Heart right ventricle (tissue), 16 donors: ENCODE results near the gene HOXA1. TPM values are rescaled to one million over a fixed set of nuclear protein-coding genes. Genes with fewer than 3 reads are reported as not detected.
A peak's percentile ranks its signal among the peaks of the same experiment; 100 is the strongest.

ENCODE experiments used
- ATAC-seq, 8 donors: fragments of 200-7000 bp; cut with Tn5 transposase; one replicate each; pipeline ENCODE4 v1.9.1; 2020; ENCODE audit warnings: mild to moderate bottlenecking in 8 of 8, moderate library complexity in 8 of 8, moderate number of reproducible peaks in 1 of 8
- DNase-seq, 2 donors: peaks; one replicate each; pipeline ENCODE4 v3.0.0-alpha.2; 2020
- H3K27ac ChIP-seq, 10 donors: fragments of 200-600 bp; sonication (generic) in 2 of 10; one replicate each; pipeline versions ENCODE4 v1.5.0 to v1.8.0; 2020 to 2022; ENCODE audit warnings: mild to moderate bottlenecking in 3 of 10
- H3K27me3 ChIP-seq, 7 donors: fragments of 200-600 bp; one replicate each; pipeline ENCODE4 v1.8.0; 2021 to 2022; ENCODE audit warnings: mild to moderate bottlenecking in 2 of 7
- H3K36me3 ChIP-seq, 9 donors: fragments of 200-600 bp; sonication (generic) in 1 of 9; one replicate each; pipeline versions ENCODE4 v1.5.0 to v1.8.0; 2020 to 2022; ENCODE audit warnings: mild to moderate bottlenecking in 2 of 9
- H3K4me1 ChIP-seq, 9 donors: fragments of 200-600 bp; sonication (generic) in 1 of 9; one replicate each; pipeline versions ENCODE4 v1.5.0 to v1.8.0; 2020 to 2022; ENCODE audit warnings: mild to moderate bottlenecking in 4 of 9
- H3K4me3 ChIP-seq, 10 donors: fragments of 200-600 bp; sonication (generic) in 2 of 10; one replicate each; pipeline versions ENCODE4 v1.5.0 to v1.8.0; 2020 to 2022; ENCODE audit warnings: mild to moderate bottlenecking in 7 of 10, moderate library complexity in 2 of 10
- H3K9me3 ChIP-seq, 11 donors: fragments of 200-600 bp in 10 of 11; sonication (generic) in 2 of 11; one replicate each; pipeline versions ENCODE4 v1.5.0 to v1.8.0; 2013 to 2022; ENCODE audit warnings: mild to moderate bottlenecking in 2 of 11, control low read depth in 1 of 11, moderate library complexity in 1 of 11
- CTCF ChIP-seq, 9 donors: fragments of 200-600 bp; sonication (generic) in 2 of 9; IDR thresholded peaks; one replicate each; pipeline versions ENCODE4 v1.5.0 to v1.8.0; 2021 to 2022; ENCODE audit warnings: antibody characterized with exemption in 9 of 9, mild to moderate bottlenecking in 5 of 9, moderate library complexity in 1 of 9
- WGBS, 2 donors: extraction: QIAGEN DNeasy Blood & Tissue Kit; methylation state at CpG; one replicate each; pipeline ENCODE4 v1.1.7; 2013; ENCODE audit warnings: inconsistent platforms in 1 of 2; 5-methylcytosine and 5-hydroxymethylcytosine counted together
- intact Hi-C, 10 donors: fragments of 100-400 bp; cut with DNase I; formaldehyde crosslinking; loops; one replicate each; pipeline versions ENCODE4 v1.11.1 to v1.14.2; 2022
- polyA plus RNA-seq, 2 donors: library from polyadenylated mRNA; stranded (reverse); fragments of 200-250 nt; gene quantifications; one replicate each; pipeline ENCODE4 v1.2.3, GENCODE V29; 2013
- total RNA-seq, 10 donors: library from RNA; stranded (reverse); fragmentation: NEBNext Ultra II Directional in 3 of 10; extraction: Animal tissue kit (Norgen Biotek cat#: 25700) in 3 of 10; gene quantifications; one replicate each; pipeline versions ENCODE4 v1.2.1 to v1.2.4, GENCODE V29; 2021 to 2023
- donor health status: Arrhythmogenic right ventricular cardiomyopathy.
- donor health status: ischemic (EF 13 %, LVEDD 7.1; RV severe dilation, severe dysfunction).
- donor health status: healthy with polysubstance abuse.
- donor health status: DM: no; HTN: yes; CAD: no.
- donor health status: DM: no; HTN: no; CAD: no.
- donor health status: ischemic (EF 25% LVEDD 6.9; RV normal size, moderate dysfunction).
- donor health status: ischemic (EF 25% LVEDD 5.7; RV mildly dilated, moderate dysfunction).
- donor health status: healthy.
- donor health status: DM: yes; HTN: yes; CAD: no.
- donor health status: Ischemic cardiomyopathy.
- donor health status: ischemic (EF 35%, LVEDD 5.7; RV mildly dilated, moderate dysfunction).
- donor health status: nonischemic (EF 11% LVEDD 7.7; RV severe dilation, severe dysfunction).
- donor health status: DM: yes; HTN: yes; CAD: no.
- donor health status: PGD.
- donor health status: ischemic (EF 29% LVEDD 5.4; RV normal size, mild dysfunction).
- donor health status: nonischemic (EF 23%, LVEDD 6.1; RV moderate dilation, normal function).

HOXA1 gene
- total and polyA plus RNA-seq, 12 donors: 0.07 to 0.37 (median 0.15) TPM; not detected in 9

DNA sequence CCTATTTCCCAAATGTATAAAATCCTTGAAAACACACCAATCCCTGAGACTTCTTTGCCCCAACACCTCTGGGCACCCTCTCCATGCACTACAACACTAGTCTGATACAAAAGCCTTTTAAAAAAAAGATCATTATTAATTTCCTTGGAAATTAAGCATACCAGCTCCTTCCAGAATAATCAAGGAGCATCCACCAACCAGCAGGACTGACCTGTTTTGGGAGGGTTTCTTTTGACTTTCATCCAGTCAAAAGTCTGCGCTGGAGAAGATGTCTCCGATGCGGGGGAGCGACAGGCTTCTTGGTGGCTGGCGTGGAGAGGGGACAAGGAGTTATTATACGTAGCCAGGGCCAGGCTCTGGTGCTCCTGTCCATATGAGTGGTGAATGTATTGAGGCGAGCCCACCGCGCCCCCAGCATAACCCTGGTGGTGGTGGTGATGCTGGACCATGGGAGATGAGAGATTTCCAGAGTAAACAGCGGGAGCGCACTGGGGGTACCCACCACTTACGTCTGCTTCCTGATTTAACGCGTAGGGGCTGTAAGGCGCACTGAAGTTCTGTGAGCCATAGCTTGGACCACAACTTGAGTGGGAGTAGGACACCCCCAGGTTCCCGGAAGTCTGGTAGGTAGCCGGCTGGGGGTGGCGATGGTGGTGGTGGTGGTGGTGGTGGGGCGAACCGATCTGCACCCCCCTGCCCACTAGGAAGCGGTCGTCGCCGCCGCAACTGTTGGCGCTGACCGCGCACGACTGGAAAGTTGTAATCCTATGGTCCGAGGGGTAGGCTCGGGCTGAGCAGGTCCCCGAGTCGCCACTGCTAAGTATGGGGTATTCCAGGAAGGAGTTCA, 527 bp downstream of the HOXA1 start:
- intact Hi-C loops: loop anchor here in 1 of 10 donors (5.0 kb wide), 1 partner anchor 37 kb away; the partner anchor contains the start of gene HOXA4

DNA sequence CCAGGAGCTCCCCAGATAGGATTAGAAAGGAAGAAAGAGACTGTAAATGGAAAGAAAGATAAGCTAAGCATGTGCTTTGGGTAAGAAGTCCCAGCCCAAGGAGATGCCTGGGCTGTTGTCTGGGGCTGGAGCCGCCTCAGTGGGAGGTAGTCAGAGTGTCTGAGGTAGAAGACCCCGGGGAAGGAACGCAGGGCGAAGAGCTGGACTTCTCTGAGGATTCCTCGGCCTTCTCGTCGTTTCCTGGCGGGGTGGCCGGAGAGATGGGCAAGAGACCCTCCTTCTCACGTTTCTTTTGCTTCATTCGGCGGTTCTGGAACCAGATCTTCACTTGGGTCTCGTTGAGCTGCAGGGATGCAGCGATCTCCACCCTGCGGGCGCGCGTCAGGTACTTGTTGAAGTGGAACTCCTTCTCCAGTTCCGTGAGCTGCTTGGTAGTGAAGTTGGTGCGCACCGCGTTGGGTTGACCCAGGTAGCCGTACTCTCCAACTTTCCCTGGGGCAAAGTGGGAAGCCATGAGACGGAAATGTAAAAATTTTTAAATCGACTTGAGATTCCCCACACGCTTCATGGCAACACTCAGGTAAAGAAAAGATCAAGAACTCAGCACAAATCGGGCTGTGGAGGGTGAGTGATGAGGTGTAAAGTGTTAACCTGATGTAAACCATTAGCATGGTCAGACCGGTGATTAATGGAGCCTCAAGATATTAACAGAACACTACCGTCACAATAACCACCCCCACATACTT, 1.3 kb downstream of the HOXA1 start:
- no peak overlapping the region for H3K27ac ChIP-seq
- peaks cover 0 to 39% (median 27%) of the 10 kb centered on the region in 9 donors for H3K4me1 ChIP-seq
- ATAC-seq: no peak
- H3K36me3 ChIP-seq: no peaks in the 10 kb centered on the region
- DNase-seq: no peak
- H3K9me3 ChIP-seq: no peaks in the 10 kb centered on the region
- H3K27me3 ChIP-seq: peaks cover 17 to 100% (median 100%) of the 10 kb centered on the region in 7 donors
- no peak for TF ChIP-seq CTCF (IDR thresholded peaks at IDR 0.05)
- intact Hi-C loops: loop anchor here in 1 of 10 donors (5.0 kb wide), 1 partner anchor 38 kb away; the partner anchor contains the start of gene HOXA4
- no peak overlapping the region for H3K4me3 ChIP-seq
- WGBS, 2 donors: 14 to 19% methylated on average over 29 of the region's 29 CpGs

More for the DNA sequence above, 527 bp downstream of the HOXA1 start:
- Histone ChIP-seq H3K36me3 (no peaks in the 10 kb centered on the region), H3K9me3 (no peaks in the 10 kb centered on the region), H3K27me3 (peaks cover 17 to 100% (median 100%) of the 10 kb centered on the region in 7 donors), H3K4me1 (peaks cover 0 to 39% (median 27%) of the 10 kb centered on the region in 9 donors), H3K4me3 (peak overlapping the region; percentile 52 to 87 (median 57)), H3K27ac (peak overlapping the region in 1 of 10 donors; percentile 92)
- ATAC-seq (peak in 1 of 8 donors; percentile 24), DNase-seq (no peak)
- 3 to 8% methylated on average over 33 of the region's 33 CpGs for WGBS, 2 donors
- no peak for TF ChIP-seq CTCF (IDR thresholded peaks at IDR 0.05)

GRCh38 chr7:27093184-27093895, 2.5 kb downstream of the HOXA1 start:
- no peaks in the 10 kb centered on the region for H3K9me3 ChIP-seq
- no peak for DNase-seq
- intact Hi-C loops: no loop called here
- H3K27ac ChIP-seq: no peak overlapping the region
- no peak for TF ChIP-seq CTCF (IDR thresholded peaks at IDR 0.05)
- no peak for ATAC-seq
- H3K4me3 ChIP-seq: no peak overlapping the region
- H3K27me3 ChIP-seq: peaks cover 15 to 100% (median 100%) of the 10 kb centered on the region in 7 donors
- H3K36me3 ChIP-seq: no peaks in the 10 kb centered on the region
- 29 to 38% methylated on average over 6 of the region's 6 CpGs for WGBS, 2 donors
- peaks cover 0 to 35% (median 21%) of the 10 kb centered on the region in 9 donors for H3K4me1 ChIP-seq

DNA sequence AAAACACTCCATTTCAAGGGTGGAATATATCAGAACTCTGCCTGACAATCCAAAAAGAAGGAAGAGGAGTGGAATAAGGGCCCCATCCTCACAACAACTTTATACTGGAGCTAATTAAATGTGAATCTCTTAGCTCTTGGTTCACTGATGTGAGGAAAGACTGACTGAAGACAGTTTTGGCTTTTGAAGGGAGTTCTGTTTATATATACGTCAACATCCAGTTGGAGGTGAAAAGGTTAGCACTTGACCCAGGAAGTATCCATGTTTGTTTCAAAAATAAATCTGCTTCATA, 3.0 kb downstream of the HOXA1 start:
- H3K4me3 ChIP-seq: no peak overlapping the region
- DNase-seq (no peak), ATAC-seq (no peak)
- H3K9me3 ChIP-seq: no peaks in the 10 kb centered on the region
- intact Hi-C loops: no loop called here
- H3K36me3 ChIP-seq: no peaks in the 10 kb centered on the region
- H3K27me3 ChIP-seq: peaks cover 15 to 100% (median 100%) of the 10 kb centered on the region in 7 donors
- H3K27ac ChIP-seq: no peak overlapping the region
- peaks cover 0 to 35% (median 18%) of the 10 kb centered on the region in 9 donors for H3K4me1 ChIP-seq
- no peak for TF ChIP-seq CTCF (IDR thresholded peaks at IDR 0.05)
- 17 to 45% methylated on average over 1 of the region's 1 CpG for WGBS, 2 donors
